ENCODE data around the gene CR1. TPM values are rescaled to one million over a fixed set of nuclear protein-coding genes. Genes with fewer than 3 reads are reported as not detected.

The CR1 gene
- total RNA-seq, 4 donors from 2014 or later, result 0.88 to 23.9 (median 2.7) TPM

- no peaks in the 10 kb centered on the region for H3K9me3 ChIP-seq
These were observed 151.1 kb downstream of the CR1 start for GRCh38 chr1:207646944-207647579.

GRCh38 chr1:207647671-207648333, 151.8 kb downstream of the CR1 start:
- H3K27ac ChIP-seq, result no peak overlapping the region
- TF ChIP-seq POLR2A (IDR thresholded peaks at IDR 0.05), result no peak
- no peak for TF ChIP-seq CTCF (IDR thresholded peaks at IDR 0.05)
- no peak for DNase-seq
- H3K4me1 ChIP-seq, result peaks cover 0 to 5% (median 0%) of the 10 kb centered on the region in 4 donors
- H3K4me3 ChIP-seq, result no peak overlapping the region
- H3K9me3 ChIP-seq, result no peaks in the 10 kb centered on the region
- H3K27me3 ChIP-seq, result no peaks in the 10 kb centered on the region
- H3K36me3 ChIP-seq, result no peaks in the 10 kb centered on the region

More at GRCh38 chr1:207646944-207647579, 151.1 kb downstream of the CR1 start:
- Histone ChIP-seq H3K27ac (no peak overlapping the region), H3K4me3 (no peak overlapping the region), H3K27me3 (no peaks in the 10 kb centered on the region), H3K36me3 (no peaks in the 10 kb centered on the region), H3K4me1 (peaks cover 0 to 5% (median 0%) of the 10 kb centered on the region in 4 donors)
- DNase-seq, result no peak
- TF ChIP-seq POLR2A (IDR thresholded peaks at IDR 0.05) (no peak), CTCF (IDR thresholded peaks at IDR 0.05) (no peak)

- Histone ChIP-seq H3K36me3 (no peaks in the 10 kb centered on the region), H3K27ac (no peak overlapping the region), H3K4me3 (no peak overlapping the region), H3K27me3 (no peaks in the 10 kb centered on the region), H3K9me3 (no peaks in the 10 kb centered on the region), H3K4me1 (peaks cover 0 to 5% (median 0%) of the 10 kb centered on the region in 4 donors)
- no peak for DNase-seq
- TF ChIP-seq CTCF (IDR thresholded peaks at IDR 0.05) (no peak), POLR2A (IDR thresholded peaks at IDR 0.05) (no peak)
These were observed 152.6 kb downstream of the CR1 start for GRCh38 chr1:207648334-207649209.

GRCh38 chr1:207649210-207649753, 153.3 kb downstream of the CR1 start:
- no peaks in the 10 kb centered on the region for H3K27me3 ChIP-seq
- no peak for TF ChIP-seq CTCF (IDR thresholded peaks at IDR 0.05)
- TF ChIP-seq POLR2A (IDR thresholded peaks at IDR 0.05), result no peak
- no peaks in the 10 kb centered on the region for H3K9me3 ChIP-seq
- no peaks in the 10 kb centered on the region for H3K36me3 ChIP-seq
- no peak overlapping the region for H3K27ac ChIP-seq
- DNase-seq, result no peak
- no peak overlapping the region for H3K4me3 ChIP-seq
- H3K4me1 ChIP-seq, result peaks cover 0 to 2% (median 0%) of the 10 kb centered on the region in 4 donors

- Histone ChIP-seq H3K27me3 (no peaks in the 10 kb centered on the region), H3K9me3 (no peaks in the 10 kb centered on the region), H3K36me3 (no peaks in the 10 kb centered on the region), H3K27ac (no peak overlapping the region), H3K4me3 (no peak overlapping the region), H3K4me1 (no peaks in the 10 kb centered on the region)
- no peak for DNase-seq
- TF ChIP-seq POLR2A (IDR thresholded peaks at IDR 0.05) (no peak), CTCF (IDR thresholded peaks at IDR 0.05) (no peak)
These were observed 154.1 kb downstream of the CR1 start for GRCh38 chr1:207649865-207650580.

All from Peyer's patch (tissue), 4 donors.